GM12873 (cell line): ENCODE measurements around the gene ANKFY1.

Source experiments
- TF ChIP-seq, protein P1 (sequence below): IDR thresholded peaks from 2 replicates; pipeline ENCODE4 v1.5.1; 2012; ENCODE audit warnings: low read depth, mild to moderate bottlenecking, moderate library complexity, low read length, control low read depth; ENCODE audit not compliant: insufficient read depth; ENCODE audit errors: missing control alignments

ANKFY1 gene

DNA sequence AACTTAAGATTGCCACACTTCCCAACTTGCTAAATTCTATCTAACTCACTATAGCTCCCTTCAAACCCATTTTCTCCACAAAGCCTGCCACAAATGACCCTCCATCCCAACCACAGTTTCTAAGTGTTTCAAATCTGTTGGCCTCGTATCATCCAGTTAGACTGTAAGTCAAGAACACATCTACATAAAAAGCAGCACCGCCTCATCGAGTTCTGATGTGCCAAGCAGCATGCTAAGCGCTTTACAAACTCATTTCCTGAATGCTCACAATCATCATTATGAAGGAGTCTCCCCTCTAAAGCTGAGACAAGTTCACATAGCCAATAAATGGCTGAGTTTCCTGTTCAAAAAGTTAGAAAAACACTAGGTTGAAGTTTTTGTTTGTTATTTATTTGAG lies 9.2 kb upstream of the ANKFY1 start:
- TF ChIP-seq, protein P1, sequence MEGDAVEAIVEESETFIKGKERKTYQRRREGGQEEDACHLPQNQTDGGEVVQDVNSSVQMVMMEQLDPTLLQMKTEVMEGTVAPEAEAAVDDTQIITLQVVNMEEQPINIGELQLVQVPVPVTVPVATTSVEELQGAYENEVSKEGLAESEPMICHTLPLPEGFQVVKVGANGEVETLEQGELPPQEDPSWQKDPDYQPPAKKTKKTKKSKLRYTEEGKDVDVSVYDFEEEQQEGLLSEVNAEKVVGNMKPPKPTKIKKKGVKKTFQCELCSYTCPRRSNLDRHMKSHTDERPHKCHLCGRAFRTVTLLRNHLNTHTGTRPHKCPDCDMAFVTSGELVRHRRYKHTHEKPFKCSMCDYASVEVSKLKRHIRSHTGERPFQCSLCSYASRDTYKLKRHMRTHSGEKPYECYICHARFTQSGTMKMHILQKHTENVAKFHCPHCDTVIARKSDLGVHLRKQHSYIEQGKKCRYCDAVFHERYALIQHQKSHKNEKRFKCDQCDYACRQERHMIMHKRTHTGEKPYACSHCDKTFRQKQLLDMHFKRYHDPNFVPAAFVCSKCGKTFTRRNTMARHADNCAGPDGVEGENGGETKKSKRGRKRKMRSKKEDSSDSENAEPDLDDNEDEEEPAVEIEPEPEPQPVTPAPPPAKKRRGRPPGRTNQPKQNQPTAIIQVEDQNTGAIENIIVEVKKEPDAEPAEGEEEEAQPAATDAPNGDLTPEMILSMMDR = no peak

DNA sequence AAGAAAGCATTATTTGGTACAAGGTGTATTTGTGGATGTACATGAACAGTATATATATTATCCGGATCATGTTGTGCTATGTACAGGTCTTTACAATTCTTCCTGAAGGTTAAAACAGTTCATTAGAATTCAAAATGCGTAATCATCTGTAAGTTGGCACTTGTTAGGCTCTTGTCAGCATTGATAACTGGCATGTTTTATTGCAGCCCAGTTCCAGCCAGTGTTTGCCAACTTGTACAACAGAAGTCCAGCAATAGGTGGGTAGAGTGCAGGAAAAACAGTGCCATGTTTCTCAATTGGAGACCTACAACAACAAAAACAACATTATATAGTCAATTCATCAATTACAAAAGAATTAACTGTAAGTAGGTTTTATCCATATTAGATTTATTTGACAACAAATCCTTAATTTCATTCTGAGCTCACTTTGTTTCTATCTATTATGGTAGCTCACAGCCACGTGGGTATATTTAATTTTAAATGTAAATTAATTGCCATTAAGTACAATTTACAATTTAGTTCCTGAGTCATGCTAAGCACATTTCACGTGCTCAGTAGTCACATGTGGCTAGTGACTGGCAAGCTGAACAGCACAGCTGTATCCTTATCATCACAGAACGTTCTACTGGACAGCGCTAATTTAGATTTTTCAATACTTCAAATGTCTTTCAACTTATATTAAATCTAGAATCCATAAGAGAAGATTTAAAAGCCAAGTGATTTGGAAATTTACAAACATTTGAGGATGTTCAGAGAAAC lies 8.6 kb upstream of the ANKFY1 start:
- TF ChIP-seq, protein P1 = no peak

DNA sequence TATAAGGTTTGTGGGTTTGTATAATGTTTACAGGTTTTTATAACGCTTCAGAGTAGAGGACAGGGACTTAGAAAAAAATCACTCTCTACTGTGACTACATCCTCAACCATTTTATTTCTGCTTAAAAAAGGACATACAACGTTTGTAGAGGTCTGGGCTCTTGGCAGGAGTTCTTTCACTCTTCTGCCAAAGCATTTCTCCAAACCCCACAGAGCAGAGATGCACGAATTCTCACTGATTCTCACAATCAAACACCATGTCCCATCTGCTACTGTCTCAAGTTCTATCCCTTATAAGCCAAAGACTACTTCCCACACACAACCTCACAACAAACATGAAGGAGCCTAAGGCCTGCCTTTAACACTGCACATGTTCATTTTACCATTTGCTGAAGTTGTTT lies 7.0 kb upstream of the ANKFY1 start:
- TF ChIP-seq, protein P1 = no peak

DNA sequence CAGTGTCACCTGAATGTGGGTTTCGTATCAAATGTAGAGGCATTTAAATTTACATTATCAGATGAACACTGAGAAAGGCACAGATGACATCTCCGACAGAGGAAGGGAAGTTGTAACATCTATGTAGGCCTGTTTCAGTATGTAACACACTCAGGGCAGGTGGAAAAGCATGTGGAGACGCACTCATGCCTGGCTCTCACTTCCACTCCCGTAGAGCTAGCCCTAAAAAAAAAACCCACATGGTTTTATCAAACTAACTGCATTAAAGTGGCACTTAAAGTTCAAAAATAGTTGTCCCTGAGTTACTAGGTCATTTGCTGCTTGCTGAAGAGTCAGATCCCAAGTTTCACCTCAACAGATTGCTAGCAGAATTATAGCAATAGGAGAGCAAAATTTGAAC lies 6.1 kb upstream of the ANKFY1 start:
- TF ChIP-seq, protein P1 = no peak

DNA sequence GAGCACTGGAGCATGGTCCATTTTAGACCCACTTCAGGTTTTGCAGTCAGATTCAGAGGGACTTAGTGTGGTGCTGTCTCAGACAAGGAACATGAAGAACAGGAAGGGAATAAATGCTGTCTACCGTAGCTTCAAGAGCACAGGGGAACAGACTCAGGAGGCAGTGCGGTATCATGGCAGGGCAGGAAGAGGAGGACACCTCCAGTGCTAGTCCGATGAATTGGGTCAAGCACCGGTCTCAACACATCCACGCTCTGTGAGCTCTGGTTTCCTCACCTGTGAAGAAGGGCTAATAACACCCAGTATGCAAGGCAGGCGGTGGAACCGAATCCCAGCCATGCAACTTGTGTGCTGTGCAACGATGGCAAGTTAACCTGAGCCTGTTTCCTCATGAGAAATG lies 3.6 kb upstream of the ANKFY1 start:
- TF ChIP-seq, protein P1 = no peak

DNA sequence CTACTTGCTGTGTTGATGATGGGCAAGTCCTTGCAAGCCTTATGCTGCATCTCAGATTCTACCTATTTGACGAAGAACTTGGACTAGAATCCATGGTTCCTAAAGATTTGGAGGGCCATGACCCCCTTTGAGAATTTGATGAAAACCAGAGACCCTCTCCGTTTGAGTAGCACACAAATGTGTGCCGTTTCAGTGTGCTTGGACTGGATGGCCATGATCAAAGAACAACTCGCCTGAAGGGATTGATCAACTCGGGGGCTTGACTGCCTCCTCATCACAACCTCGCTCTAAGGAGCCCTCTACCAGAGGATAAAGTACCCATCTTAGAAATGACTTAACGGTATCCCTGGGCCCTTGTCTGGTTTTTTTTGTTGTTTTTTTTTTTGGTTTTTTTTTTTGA lies 2.8 kb upstream of the ANKFY1 start:
- TF ChIP-seq, protein P1 = no peak

DNA sequence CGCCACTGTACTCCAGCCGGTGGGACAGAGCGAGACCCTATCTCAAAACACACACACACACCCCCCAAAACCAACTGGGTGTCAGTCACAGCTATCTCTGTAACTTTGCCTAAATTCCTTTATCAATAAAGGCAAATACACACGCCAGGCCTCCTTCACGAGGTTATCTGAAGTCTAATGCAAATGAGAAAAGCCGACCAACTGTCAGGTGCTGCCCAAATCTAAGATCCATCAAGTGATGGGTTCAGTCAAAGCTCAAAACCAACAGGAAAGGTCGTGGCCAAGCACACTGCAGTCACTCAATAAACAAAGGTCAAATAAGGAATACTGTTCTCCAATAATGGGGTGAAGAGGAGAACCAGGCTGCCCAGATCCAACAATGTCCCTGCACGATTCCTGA lies 1.1 kb downstream of the ANKFY1 start:
- TF ChIP-seq, protein P1 = no peak
